DOHH2 (cell line): ENCODE measurements around the gene PEX14.

Experiments used
- H3F3A ChIP-seq: fragments of 200-600 bp; sonication (generic), shearing (Covaris generic); 2 replicates; pipeline ENCODE4 v1.6.0; 2016; ENCODE audit warnings: antibody characterized with exemption, mild to moderate bottlenecking; ENCODE audit not compliant: control insufficient read depth, insufficient read depth
- H3K27ac ChIP-seq: fragments of 200-600 bp; sonication (generic); 2 replicates; pipeline ENCODE4 v1.5.1; 2014; ENCODE audit warnings: low read depth, mild to moderate bottlenecking, low read length, moderate library complexity
- H3K27me3 ChIP-seq: fragments of 200-600 bp; sonication (generic); 2 replicates; pipeline ENCODE4 v1.6.1; 2014; ENCODE audit warnings: mild to moderate bottlenecking, low read length, mixed read lengths; ENCODE audit not compliant: control insufficient read depth
- H3K36me3 ChIP-seq: fragments of 200-600 bp; sonication (generic); 2 replicates; pipeline ENCODE4 v1.6.1; 2014; ENCODE audit warnings: mild to moderate bottlenecking, low read length, moderate library complexity, mixed read lengths; ENCODE audit not compliant: control insufficient read depth
- H3K4me1 ChIP-seq: fragments of 200-600 bp; sonication (generic); 2 replicates; pipeline ENCODE4 v1.6.1; 2014; ENCODE audit warnings: mild to moderate bottlenecking, low read length, mixed read lengths; ENCODE audit not compliant: control insufficient read depth
- H3K4me2 ChIP-seq: fragments of 200-600 bp; sonication (generic); 2 replicates; pipeline ENCODE4 v1.6.0; 2014; ENCODE audit warnings: mild to moderate bottlenecking, low read length, moderate library complexity
- H3K4me3 ChIP-seq: fragments of 200-600 bp; sonication (generic); 2 replicates; pipeline ENCODE4 v1.5.1; 2014; ENCODE audit warnings: mild to moderate bottlenecking, low read length, mixed read lengths
- H3K79me2 ChIP-seq: fragments of 200-600 bp; sonication (generic); 2 replicates; pipeline ENCODE4 v1.6.1; 2014; ENCODE audit warnings: mild to moderate bottlenecking, low read length, mixed read lengths; ENCODE audit not compliant: control insufficient read depth
- H3K9me2 ChIP-seq: fragments of 200-600 bp; sonication (generic); replicated peaks from 2 replicates; pipeline ENCODE4 v1.6.1; 2014; ENCODE audit warnings: mild to moderate bottlenecking, low read length, mixed read lengths; ENCODE audit not compliant: control insufficient read depth
- H3K9me3 ChIP-seq: fragments of 200-600 bp; sonication (generic); 2 replicates; pipeline ENCODE4 v1.6.1; 2014; ENCODE audit warnings: antibody characterized with exemption, low read length, mixed read lengths; ENCODE audit not compliant: control insufficient read depth, insufficient read depth
- H4K20me1 ChIP-seq: fragments of 200-600 bp; sonication (generic); 2 replicates; pipeline ENCODE4 v1.6.0; 2014; ENCODE audit warnings: low read depth, mild to moderate bottlenecking, antibody characterized with exemption, low read length, moderate library complexity; ENCODE audit not compliant: control insufficient read depth, insufficient read depth
- EZH2phosphoT487 ChIP-seq: fragments of 200-600 bp; sonication (generic); IDR thresholded peaks from 2 replicates; pipeline ENCODE4 v1.6.1; 2017; ENCODE audit warnings: borderline replicate concordance, mild to moderate bottlenecking, antibody characterized with exemption, low read length, moderate library complexity, mixed read lengths
- TF ChIP-seq, protein P1 (sequence below): fragments of 200-600 bp; sonication (generic); IDR thresholded peaks from one replicate; pipeline ENCODE4 v1.5.1; 2014; ENCODE audit warnings: antibody characterized with exemption, mild to moderate bottlenecking, low read depth, low read length; ENCODE audit not compliant: poor library complexity, severe bottlenecking

Gene PEX14

DNA sequence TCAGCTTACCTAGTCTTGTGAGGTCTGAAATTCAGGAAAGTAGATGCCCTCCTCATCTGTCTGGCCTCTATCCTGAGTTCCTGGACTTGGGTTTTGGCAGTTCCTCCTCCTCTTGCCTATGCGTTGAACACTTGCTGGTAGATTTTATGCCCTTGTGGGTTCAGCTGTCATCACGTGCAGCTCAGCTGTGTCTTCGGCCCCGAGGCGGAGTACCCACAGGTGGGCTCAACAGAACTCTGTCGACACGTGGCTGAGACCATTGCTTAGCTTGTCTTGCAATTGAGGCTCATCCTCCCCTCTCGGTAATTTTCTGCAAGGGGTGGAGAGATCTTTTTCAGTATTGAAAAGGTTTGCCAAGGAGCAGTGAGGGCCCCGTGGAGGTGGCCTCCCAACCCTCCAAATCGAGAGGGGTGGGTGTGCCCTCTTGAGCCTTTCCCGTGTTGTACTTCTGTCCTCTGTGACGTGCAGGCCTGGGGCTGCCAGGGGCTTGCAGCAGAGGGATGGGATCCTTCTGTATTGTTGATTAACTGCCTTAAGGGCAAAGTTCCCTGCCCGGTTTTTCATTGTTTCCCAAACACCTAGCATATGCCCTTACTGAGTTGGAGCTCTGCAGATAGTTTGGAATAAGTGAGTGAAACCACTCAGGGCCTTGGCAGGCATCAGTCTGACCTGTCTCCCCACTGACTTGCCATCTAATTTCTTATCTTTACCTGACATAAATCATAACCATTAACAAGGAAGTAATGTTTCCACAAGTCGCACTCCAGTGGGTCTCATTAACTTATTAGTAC, 41.6 kb upstream of the PEX14 start:
- H3K27ac ChIP-seq: no peak overlapping the region
- no peaks in the 10 kb centered on the region for H3K9me3 ChIP-seq

DNA sequence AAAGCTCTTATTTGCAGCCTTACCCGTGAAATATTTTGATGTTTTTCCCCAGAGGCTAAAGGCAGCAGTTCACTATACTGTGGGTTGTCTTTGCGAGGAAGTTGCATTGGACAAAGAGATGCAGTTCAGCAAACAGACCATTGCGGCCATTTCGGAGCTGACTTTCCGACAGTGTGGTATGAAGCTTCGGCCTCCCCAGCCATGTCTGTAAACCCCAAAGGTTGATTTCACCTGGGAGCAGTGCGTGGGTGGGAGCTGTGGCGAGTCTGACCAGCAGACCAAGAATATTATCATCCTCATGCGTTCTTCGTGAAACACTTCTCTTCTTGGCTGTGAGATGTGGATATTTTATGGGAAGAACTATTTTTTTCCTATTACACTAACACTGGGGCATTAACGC, 41.0 kb upstream of the PEX14 start:
- Histone ChIP-seq H4K20me1 (no peaks in the 10 kb centered on the region), H3K27ac (no peak overlapping the region), H3F3A (no peaks in the 10 kb centered on the region), H3K9me2 (no peaks in the 10 kb centered on the region), H3K27me3 (no peaks in the 10 kb centered on the region), H3K4me3 (no peak overlapping the region), H3K4me2 (peak overlapping the region; percentile 94), H3K4me1 (peaks cover 39% of the 10 kb centered on the region), H3K36me3 (peaks cover 23% of the 10 kb centered on the region), H3K79me2 (peaks cover 36% of the 10 kb centered on the region), H3K9me3 (no peaks in the 10 kb centered on the region)
- no peak for TF ChIP-seq EZH2phosphoT487
- TF ChIP-seq, protein P1, sequence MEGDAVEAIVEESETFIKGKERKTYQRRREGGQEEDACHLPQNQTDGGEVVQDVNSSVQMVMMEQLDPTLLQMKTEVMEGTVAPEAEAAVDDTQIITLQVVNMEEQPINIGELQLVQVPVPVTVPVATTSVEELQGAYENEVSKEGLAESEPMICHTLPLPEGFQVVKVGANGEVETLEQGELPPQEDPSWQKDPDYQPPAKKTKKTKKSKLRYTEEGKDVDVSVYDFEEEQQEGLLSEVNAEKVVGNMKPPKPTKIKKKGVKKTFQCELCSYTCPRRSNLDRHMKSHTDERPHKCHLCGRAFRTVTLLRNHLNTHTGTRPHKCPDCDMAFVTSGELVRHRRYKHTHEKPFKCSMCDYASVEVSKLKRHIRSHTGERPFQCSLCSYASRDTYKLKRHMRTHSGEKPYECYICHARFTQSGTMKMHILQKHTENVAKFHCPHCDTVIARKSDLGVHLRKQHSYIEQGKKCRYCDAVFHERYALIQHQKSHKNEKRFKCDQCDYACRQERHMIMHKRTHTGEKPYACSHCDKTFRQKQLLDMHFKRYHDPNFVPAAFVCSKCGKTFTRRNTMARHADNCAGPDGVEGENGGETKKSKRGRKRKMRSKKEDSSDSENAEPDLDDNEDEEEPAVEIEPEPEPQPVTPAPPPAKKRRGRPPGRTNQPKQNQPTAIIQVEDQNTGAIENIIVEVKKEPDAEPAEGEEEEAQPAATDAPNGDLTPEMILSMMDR: no peak

More for the DNA sequence above, 41.6 kb upstream of the PEX14 start:
- Histone ChIP-seq H3K4me2 (peak overlapping the region; percentile 94), H3K4me1 (peaks cover 44% of the 10 kb centered on the region), H3K9me2 (no peaks in the 10 kb centered on the region), H3F3A (no peaks in the 10 kb centered on the region), H4K20me1 (no peaks in the 10 kb centered on the region), H3K4me3 (no peak overlapping the region), H3K79me2 (peaks cover 33% of the 10 kb centered on the region), H3K27me3 (no peaks in the 10 kb centered on the region), H3K36me3 (peaks cover 23% of the 10 kb centered on the region)
- TF ChIP-seq, protein P1: no peak
- TF ChIP-seq EZH2phosphoT487: no peak

GRCh38 chr1:10434590-10434989, 40.2 kb upstream of the PEX14 start:
- Histone ChIP-seq H3K4me2 (no peak overlapping the region), H4K20me1 (no peaks in the 10 kb centered on the region), H3F3A (no peaks in the 10 kb centered on the region), H3K9me2 (no peaks in the 10 kb centered on the region), H3K4me3 (no peak overlapping the region), H3K9me3 (no peaks in the 10 kb centered on the region), H3K27me3 (no peaks in the 10 kb centered on the region), H3K79me2 (peaks cover 30% of the 10 kb centered on the region), H3K27ac (no peak overlapping the region), H3K36me3 (peaks cover 23% of the 10 kb centered on the region), H3K4me1 (peaks cover 32% of the 10 kb centered on the region)
- TF ChIP-seq, protein P1: no peak
- no peak for TF ChIP-seq EZH2phosphoT487
